Measurements from ENCODE around the gene LACRT.

LACRT gene

DNA sequence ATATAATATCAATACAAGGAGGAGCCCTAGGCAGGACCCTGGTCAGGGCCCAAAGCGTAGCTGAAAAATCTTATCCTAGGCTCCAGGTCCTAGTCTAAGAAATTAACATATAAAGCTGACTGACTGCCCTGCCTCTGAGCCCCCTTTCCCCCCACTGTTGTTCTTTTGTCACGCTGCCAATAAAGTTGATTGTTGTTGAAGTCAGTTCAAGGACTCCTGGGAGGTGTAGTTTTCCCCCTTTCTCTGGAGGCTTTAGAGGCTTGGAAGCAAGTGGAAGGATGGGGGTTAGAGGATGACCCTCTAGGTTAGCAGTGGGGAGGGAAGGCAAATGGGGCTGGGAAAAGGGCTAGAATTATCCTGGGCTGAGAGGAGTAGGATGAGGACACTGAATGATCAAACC lies 49.5 kb downstream of the LACRT start:
- Histone ChIP-seq H3K4me3 (ENCODE audit: low read depth, low read length) (no peak overlapping the region), H3K27ac (no peak overlapping the region), H3K27me3 (ENCODE audit: insufficient read depth, low read depth, severe bottlenecking) (peaks cover 42% of the 10 kb centered on the region), H3K9me3 (ENCODE audit: severe bottlenecking) (no peaks in the 10 kb centered on the region), H3K36me3 (no peaks in the 10 kb centered on the region)
- no peak for DNase-seq
- TF ChIP-seq, protein P1, sequence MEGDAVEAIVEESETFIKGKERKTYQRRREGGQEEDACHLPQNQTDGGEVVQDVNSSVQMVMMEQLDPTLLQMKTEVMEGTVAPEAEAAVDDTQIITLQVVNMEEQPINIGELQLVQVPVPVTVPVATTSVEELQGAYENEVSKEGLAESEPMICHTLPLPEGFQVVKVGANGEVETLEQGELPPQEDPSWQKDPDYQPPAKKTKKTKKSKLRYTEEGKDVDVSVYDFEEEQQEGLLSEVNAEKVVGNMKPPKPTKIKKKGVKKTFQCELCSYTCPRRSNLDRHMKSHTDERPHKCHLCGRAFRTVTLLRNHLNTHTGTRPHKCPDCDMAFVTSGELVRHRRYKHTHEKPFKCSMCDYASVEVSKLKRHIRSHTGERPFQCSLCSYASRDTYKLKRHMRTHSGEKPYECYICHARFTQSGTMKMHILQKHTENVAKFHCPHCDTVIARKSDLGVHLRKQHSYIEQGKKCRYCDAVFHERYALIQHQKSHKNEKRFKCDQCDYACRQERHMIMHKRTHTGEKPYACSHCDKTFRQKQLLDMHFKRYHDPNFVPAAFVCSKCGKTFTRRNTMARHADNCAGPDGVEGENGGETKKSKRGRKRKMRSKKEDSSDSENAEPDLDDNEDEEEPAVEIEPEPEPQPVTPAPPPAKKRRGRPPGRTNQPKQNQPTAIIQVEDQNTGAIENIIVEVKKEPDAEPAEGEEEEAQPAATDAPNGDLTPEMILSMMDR (IDR thresholded peaks at IDR 0.05; ENCODE audit: low read depth, low read length) = no peak

DNA sequence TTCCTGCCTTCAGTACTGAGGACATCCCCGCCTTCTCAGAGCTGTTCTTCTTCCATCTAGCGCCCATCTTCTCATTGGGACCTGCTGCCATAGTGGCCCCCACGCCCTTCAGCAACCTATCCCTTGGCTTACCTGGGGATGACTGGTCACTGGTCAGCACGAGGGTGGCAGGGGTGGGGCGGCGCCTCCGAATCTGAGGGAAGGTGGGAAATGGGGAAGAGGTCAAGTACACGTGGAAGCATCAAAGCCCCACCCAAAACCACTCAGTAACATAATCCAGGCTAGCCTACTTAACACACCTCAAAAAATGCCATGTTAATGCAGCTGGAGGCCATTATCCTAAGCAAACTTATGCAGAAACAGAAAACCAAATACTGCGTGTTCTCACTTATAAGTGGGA lies 50.6 kb downstream of the LACRT start:
- Histone ChIP-seq H3K9me3 (ENCODE audit: severe bottlenecking) (no peaks in the 10 kb centered on the region), H3K36me3 (no peaks in the 10 kb centered on the region), H3K27me3 (ENCODE audit: insufficient read depth, low read depth, severe bottlenecking) (peaks cover 45% of the 10 kb centered on the region), H3K27ac (no peak overlapping the region), H3K4me3 (ENCODE audit: low read depth, low read length) (no peak overlapping the region)
- DNase-seq = no peak
- TF ChIP-seq, protein P1 (IDR thresholded peaks at IDR 0.05; ENCODE audit: low read depth, low read length) = no peak

DNA sequence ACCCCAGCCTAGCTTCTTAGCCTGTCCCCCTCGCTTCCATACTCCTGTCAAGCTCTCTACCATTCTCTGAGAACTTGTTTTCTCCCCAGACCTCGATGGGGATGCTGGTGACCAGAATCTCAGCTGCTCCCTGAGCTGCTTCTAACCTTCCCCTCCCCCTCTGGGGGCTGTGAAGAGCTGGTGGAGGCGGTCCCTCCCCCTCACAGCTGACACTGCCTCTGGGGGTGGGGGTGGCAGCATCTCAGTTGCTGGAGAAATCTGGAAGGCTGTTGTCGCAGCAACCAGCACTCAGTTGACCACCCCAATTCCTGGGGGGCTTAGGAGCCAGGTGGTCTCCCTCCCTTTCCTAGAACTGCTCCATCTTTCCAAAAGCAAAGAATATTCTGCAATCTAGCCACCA lies 51.0 kb downstream of the LACRT start:
- Histone ChIP-seq H3K27me3 (ENCODE audit: insufficient read depth, low read depth, severe bottlenecking) (peaks cover 44% of the 10 kb centered on the region), H3K36me3 (no peaks in the 10 kb centered on the region), H3K9me3 (ENCODE audit: severe bottlenecking) (no peaks in the 10 kb centered on the region), H3K27ac (no peak overlapping the region), H3K4me3 (ENCODE audit: low read depth, low read length) (no peak overlapping the region)
- no peak for DNase-seq
- TF ChIP-seq, protein P1 (IDR thresholded peaks at IDR 0.05; ENCODE audit: low read depth, low read length) = no peak

- Histone ChIP-seq H3K27me3 (ENCODE audit: insufficient read depth, low read depth, severe bottlenecking) (peaks cover 31% of the 10 kb centered on the region), H3K9me3 (ENCODE audit: severe bottlenecking) (no peaks in the 10 kb centered on the region), H3K4me3 (ENCODE audit: low read depth, low read length) (no peak overlapping the region), H3K36me3 (no peaks in the 10 kb centered on the region), H3K27ac (no peak overlapping the region)
- TF ChIP-seq, protein P1 (IDR thresholded peaks at IDR 0.05; ENCODE audit: low read depth, low read length) = no peak
- no peak for DNase-seq
Observed at GRCh38 chr12:54581412-54581811, 53.3 kb downstream of the LACRT start.

All from WERI-Rb-1 (cell line).